Hematopoietic multipotent progenitor cell treated with erythropoietin and hydrocortisone succinate and interleukin-3 and kit ligand, for 6 days (in vitro differentiated cells): ENCODE results near the gene TLE1.

Experiments
- DNase-seq: peaks from one replicate; pipeline ENCODE4 v3.0.0-alpha.2; 2015

The TLE1 gene

DNA sequence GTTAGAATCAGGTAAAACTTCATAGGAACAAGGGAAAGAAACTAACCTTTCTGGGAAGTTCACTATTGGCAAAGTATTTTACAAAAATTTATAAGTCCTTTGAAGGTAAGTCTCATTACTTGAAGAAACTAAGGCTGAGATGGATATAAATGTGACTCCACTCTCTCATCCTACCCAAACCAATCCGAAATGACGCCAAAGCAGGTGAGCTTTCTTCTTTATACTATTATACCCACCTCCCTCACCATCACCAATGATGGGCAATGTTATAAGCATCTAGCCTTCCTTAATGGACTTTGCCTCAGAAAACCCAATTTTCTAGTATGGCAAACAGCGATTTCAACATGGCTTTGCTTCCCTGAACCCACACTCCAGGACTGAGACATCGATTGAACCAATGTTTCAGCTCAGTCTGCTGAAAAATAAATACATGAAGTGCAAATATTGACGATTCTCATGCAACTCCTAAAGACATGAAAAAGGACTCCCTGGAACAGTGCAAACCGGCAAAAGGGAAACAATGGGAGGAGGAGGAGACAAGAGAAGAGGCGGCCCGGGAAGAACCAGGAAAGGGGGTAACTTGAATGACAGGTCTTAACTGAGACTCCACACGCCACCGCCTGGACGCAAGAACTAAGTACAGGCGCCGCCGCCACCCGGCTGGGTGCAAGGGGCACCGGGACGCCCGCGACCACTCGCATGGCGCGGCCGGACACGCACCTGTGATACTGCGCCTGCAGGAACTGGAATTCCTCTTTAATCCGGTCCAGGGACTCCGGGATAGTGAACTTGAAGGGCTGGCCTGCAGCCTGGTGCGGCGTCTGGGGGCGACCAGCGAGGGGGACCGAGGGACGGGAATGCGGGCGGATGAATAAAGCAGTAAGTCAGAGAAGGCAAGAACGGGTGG lies 2.5 kb downstream of the TLE1 start:
- peak; percentile 70 for DNase-seq

DNA sequence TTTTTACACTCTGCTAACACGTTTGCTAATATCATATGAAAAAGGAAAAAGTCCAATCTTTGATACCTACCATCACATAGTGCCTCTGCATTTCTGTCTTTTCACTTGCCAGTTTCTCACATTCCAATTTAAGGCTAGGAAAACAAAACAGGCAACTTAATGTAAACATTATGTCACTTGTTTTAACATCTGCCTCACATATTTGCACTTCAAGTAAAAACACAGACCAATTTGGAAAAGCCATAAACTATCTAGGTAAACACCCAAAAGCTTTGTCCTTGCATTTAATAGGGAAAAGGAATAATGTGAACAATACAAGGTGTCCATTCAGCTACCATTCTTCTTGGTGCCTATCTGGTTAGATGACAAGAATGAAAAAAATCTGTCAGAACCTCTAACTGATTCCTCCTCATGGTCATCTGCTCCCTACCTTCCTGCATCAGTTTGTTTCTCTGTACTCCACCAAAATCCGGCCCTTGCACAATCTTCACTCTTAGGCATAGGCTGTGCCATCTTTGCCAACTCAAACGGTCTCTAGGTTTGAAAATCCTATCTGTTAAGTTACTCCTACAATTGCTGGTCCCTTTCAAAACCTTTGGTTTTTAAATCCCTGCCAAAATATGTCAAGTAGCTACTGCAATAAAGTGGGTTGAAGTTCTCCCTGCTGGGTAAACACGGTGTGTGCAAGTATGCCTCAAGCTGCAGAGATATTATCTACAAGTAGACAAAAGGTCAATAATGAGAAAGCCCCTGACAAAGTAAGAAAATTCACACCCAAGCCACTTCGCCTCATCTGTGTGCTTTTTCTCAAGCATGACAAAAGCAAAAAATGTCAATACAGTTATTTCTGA lies 3.4 kb downstream of the TLE1 start:
- DNase-seq: peak; percentile 19

DNA sequence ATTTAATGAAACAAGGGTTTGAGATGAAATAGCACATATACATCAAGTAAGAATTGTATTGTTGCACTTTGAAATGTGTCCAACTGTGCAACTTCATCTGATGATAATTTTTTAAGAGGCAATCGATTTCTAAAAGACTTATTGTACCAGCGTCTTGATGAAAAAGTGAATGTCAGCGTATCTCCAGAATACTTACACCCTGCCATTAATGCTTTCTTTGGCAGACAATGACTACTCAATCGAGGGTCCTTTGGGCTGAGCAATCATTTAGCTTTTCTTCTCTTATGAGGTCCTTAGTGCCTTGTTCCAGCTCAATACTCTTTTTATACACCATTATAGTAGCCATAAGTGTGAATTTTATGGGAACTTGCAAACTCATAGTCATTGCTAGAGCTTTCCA lies 4.7 kb downstream of the TLE1 start:
- no peak for DNase-seq

DNA sequence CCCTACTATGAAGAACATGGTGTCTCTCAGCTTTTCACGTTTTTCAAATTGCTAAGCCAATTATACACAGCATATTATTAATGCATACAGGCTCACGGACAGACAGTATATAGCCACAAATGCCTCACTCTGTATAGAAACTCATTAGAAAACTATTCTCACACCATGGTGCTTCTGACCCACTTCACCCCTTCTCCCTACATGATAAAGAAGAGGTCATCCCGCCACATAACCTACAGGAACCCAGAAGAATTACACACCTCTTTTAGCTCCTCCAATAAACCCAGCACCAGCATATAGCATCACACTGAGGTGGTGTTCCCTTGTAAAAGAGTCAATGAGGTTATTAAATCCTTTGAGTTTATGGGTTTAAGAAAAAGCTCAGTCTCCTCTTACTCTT lies 5.6 kb downstream of the TLE1 start:
- no peak for DNase-seq

DNA sequence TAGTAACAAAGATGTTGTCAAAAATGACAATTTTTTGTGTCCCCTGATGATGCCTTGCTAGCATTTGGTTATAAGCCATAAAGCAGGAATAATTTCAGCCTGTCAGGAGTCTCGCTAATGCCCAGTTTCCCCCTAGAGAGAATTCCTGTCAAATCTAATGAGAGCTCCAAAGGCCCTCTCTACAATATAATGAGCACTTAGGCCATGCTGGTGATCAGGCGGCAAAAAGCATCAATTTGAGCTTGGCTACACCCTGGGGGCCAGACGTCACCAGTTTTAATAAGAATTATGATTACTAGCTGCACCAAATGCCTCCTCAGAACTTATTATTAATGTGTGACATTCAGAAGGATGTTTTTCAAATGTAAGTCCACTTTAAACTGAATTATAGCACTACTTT lies 6.1 kb downstream of the TLE1 start:
- no peak for DNase-seq

DNA sequence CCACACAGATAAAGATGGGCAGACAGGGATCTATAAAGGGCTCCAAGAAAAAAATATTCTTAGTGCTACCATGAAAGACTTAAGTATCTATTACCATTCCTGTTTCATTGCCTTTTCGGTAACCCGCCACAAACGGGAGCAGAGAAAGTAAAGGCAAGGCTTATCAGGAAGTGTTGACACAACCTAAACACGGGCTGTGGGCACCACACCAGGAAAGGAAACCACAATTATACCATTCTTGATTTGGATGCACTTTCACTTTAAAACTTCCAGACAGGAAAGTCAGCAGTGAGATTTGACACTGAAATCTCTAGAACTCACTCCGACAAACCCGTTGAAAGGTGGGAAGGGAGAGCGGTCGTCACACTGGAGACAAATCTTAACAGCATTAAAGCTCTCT lies 6.5 kb downstream of the TLE1 start:
- peak; percentile 28 for DNase-seq

DNA sequence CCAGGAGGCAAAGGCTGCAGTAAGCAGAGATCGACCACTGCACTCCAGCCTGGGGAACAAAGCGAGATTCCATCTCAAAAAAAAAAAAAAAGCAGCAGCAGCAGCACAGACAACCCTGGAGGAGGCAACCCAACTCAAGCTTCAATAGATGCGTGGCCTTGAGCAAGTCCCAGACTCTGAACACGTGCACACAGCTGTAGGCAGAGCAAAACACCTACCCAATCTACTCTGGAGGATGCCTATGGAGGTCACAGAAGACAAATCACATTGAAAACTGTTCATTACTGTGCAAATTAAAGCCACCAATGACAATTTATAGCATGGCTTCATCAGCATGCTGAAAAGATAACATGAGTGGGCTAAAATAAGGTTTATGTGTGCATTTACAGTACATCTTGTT lies 7.2 kb downstream of the TLE1 start:
- DNase-seq: no peak

DNA sequence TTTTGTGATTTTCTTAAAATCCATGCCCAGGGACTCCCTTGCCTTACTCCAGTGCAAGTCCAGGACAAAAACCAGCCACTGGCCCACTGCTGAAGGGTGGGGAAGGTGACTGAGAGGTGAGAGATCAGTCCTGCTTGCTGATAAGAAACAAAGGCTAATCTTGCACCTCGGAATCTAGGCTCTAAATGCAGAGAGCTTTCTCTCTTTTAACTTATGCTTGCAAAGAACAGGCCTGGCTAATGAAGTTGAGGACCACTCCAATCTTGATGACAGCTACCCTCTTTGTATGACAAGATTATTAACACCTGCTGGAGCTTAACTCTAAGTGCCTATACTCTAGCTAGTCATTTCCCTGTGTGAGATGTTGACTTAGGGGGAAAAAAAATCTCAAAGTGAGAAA lies 8.8 kb downstream of the TLE1 start:
- DNase-seq: no peak

DNA sequence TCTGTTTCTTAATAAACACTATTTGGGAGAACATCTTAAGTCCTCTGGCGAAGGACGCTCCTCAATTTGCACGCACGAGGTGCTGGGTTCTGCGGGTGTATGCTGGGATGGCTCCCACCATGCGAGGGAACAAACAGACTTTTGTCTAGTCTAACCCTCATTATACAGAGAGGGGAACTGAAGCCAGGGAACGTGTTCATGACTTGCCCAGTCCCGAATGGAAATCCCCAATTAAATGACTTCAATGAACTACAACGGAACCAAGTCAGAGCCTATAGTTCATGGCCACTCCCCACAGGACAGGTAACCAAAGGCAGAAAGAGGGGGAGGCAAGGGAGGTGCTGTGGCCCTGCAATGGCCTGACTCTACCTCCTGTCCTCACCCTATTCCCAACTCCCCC lies 9.3 kb downstream of the TLE1 start:
- no peak for DNase-seq

DNA sequence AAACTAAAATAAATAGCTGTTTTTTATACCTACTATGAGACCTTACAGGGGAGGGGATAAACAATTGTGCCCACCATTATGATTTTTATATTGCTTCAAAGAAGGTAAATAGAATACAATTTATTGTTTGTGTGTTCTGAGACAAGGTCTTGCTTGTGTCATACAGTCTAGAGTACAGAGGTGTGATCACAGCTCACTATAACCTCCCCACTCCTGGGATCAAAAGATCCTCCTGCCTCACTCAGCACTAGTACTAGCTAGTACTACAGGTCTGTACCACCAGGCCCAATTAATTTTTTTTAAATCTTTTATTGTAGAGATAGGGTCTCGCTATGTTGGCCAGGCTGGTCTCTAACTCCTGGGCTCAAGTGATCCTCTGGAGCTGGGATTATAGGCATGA lies 11.3 kb downstream of the TLE1 start:
- DNase-seq: no peak

DNA sequence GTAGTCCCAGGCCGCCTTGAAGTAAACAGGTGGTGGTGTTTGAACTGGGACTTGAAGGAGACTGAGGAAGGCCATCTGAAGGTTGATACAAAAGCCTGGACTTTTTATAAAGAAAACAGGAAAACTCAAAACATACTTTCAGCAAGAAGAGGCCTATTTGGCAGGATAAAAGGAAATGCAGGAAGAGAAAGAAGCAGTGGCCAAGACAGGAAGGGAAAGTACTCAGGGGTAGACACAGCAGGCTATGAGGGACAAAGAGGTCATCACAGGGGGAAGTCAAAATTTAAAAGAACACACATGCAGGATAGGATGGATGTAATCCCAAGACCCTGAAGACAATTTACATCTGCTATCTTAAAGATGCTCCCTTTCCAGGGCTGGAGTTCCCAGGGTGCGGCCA lies 13.0 kb downstream of the TLE1 start:
- DNase-seq: no peak

DNA sequence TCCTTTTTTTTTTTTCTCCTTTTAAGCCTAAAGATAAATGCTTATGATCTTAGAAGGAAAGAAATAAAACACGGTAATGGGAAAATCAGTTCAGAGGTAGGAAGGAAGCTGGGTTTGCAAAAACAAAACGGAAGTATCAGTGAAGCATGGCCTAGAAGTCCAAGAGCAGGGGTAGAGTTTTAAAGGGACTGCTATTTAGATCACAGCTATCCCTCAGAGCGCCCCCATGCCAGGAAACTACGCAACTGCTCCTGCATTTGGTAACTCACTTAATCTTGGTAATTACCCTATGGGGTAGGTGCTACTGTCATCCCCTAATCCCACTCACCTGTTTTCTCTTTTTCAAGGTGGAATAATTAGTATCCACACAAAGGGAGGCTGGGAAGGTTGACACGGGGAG lies 16.0 kb downstream of the TLE1 start:
- DNase-seq: no peak

DNA sequence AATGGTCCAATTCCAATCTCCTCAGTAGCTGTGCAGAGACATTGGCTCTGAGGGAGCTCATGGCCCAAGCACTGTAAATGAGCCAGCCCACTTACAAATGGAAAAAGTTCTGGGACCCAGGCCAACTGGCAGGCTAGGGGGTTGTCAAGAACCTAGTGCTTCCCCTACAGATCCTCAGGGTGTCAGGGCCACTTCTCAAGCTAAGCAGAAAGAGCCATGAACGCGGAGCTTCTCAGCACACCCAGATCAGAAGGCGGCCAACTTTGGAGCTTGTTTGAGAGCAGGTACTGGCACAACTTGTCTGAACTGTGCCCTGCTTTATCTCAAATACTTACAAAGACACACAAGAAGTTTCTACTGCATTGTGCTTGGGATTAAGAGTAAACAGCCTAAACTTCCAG lies 17.5 kb downstream of the TLE1 start:
- DNase-seq: no peak

DNA sequence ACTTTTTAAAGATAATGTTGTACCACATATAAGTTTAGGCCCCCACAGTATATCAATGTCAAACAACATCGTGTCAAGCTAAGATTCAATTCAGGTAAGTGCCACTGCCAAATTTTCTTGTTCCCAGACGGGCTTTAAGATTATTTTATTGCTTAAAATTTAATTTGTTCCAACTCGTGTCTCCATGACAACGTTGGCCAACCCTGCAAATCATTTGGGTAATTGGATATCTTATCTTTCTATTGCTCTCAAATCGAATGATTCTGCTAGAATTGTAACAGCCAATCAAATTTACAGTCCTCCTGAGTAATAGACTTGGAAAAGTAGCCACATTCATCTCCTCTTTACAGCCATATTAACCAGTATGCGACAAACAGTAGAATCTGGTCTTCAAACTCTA lies 19.5 kb downstream of the TLE1 start:
- no peak for DNase-seq

DNA sequence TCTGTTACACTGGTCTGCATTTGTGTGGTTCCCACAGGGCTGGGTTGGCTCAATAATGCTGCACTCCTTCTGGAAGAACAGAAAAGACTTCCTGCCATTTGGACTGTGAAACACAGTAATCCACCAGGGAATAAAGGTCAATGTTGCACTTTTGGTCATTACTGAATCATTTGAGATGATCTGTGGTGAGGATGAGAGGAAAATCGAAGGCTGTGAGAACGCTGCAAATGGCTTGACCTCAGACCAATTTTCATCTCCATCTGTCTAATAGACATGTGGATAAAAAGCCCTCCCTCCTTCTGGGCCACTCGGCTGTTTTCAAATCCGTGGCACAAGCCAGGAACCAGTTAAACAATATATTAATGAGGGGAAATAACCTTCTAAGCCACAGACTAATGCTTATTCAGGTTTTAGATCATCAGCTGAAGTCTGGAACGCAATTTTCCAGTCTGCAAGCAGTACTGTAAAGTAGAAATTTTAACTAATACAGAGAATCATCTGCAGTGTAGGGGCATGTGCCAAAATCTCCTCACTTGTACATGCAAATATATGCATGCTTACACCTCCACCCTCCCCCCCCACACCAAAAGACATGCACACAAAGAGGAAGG lies 20.2 kb downstream of the TLE1 start:
- DNase-seq: no peak

DNA sequence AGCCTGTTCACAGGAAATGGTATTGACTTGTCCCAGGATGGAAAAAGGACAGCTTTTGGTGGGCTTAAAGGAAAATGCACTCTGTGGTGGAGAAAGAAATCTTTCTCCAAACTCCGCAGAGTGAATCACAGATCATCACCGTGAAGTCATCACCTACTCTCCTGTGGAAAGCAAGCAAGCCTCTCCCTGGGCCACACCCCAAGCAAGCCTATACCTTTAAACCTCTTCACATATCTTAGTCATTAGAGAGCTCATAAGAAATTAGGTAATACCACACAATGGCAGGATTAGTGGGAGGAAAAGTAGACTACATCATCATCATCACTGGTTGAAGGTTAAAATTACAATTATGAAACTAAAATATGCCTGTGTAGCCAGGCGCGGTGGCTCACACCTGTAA lies 23.2 kb downstream of the TLE1 start:
- DNase-seq: no peak

DNA sequence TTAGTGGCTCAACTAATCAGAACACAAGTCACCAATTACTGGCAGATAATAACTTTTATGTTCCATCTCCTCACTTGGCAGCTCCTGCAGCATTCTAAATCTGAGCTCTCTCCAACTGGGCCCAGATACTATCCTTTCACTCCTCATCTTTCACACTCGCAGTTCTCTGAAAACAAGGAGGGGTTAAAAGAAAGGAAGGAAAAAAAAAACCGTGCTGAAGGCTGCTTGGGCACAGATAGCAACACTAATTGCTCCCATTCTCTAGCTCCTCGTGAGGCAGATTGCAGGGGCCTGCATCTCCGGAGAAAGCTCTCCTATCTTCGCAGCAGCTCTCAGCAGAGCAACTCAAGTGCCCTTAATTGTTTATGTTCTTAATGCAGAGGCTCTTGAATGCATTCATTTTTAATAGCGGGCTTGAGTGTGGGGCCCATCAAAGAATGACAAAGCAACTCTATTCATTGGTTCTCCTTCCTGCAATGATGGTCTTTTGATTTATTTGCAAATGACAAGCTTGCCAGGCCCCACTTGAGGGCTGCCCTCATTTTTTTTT lies 23.9 kb downstream of the TLE1 start:
- DNase-seq: no peak

DNA sequence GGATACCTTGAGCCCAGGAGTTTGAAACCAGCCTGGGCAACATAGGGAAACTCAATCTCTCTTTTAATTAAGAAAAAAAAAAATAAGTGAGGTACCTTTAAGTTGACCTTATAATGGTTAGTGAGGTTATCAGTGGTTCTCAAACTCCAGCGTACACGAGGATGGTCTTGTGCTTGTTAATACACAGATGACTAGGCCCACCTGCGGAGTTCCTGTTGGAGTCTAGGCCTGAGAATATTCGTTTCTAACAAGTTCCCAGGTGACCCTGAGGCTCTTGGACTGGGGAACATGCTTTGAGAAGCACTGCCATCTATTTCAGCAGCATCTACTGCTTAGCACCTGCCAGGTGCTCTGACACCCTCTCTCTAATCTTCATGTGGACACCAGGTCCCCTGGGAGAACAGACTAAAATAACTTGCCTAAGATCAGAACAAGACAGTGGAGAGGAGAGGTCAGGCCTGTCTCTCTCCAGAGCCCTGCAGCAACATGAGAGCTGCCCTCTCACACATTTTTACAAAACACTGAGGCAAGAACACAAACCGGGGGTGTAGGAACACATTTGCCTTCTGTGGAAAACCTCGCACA lies 24.6 kb downstream of the TLE1 start:
- no peak for DNase-seq

DNA sequence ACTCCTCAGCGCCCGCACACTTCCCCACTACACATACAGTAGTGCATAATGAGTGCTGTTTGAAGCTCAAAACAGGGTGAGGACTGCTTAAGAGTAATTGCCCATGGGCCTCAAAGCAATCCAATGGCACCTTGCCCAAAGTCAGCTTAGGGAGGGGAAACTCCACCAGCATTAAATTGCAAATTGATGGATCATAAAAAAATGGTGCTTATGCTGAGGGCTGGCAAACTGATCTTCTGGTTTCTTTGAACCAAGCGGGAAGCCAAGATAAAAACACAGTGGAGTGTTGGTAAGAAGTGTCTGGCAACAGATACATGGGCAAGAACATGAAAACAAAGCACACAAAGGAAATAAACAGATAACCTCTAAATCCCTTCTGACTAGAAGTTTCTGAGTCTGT lies 28.0 kb downstream of the TLE1 start:
- DNase-seq: no peak

DNA sequence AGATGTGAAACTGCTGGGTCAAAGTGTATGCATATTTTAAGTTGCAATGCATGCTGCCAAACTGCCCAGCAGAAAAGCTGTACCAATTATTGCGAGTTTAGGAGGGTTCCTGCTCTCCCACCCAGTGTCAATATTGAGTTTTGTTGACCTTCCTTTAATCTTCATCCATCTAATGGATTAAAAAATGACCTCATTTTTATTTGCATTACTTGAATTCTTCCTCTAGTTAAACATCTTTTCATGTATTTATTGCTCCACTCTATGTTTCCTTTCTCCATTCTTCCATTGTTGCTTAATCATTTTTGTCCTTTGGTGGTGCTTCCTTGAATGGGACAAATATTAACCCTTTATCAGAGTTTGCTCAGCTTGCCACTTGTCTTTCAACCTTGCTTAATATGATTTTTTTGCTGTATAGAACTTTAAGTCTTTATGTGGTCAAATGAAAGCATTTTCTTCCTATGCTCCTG lies 32.4 kb downstream of the TLE1 start:
- no peak for DNase-seq

DNA sequence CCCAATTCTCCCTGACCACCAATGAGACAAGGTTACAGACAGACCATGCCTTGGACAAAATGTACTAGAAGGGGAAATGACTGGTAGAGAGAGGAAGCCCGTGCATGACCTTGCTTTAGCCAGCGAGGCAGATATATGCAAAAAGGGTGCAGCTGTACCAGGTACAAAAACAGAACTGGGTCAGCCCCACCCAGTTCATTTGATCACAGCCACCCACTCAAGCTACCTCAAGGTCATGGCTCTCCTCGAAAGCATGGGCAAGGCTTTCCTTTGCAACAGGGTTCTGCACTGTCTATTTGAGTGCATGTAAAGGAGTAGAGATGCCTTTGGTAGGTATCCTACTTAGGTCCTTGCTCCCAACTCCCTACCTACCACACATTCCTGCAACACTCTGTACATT lies 33.3 kb downstream of the TLE1 start:
- DNase-seq: peak; percentile 7

DNA sequence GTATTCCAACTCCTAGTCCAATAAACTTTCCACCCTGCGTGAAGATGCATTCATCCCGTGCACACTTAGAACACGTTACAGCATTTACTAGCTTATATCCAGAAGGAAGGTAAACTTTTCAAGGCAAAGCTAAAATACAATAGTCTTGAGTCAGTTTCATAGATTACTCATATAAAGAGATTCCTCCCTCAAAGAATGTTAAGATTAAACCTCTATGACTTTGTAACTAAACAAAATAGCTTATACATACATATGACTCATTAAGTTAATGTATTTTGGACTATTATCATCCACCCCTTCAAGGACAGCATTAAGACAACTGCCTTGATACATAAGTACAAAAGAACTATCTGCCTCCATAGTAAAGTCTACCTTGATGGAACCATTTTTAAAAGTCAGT lies 36.1 kb downstream of the TLE1 start:
- DNase-seq: no peak
